ENCODE results near the gene TFPI. TPM values are rescaled to one million over a fixed set of nuclear protein-coding genes. Genes with fewer than 3 reads are reported as not detected.

Gene TFPI
- total RNA-seq, 1 experiment from 2014 or later = 29.1 TPM

DNA sequence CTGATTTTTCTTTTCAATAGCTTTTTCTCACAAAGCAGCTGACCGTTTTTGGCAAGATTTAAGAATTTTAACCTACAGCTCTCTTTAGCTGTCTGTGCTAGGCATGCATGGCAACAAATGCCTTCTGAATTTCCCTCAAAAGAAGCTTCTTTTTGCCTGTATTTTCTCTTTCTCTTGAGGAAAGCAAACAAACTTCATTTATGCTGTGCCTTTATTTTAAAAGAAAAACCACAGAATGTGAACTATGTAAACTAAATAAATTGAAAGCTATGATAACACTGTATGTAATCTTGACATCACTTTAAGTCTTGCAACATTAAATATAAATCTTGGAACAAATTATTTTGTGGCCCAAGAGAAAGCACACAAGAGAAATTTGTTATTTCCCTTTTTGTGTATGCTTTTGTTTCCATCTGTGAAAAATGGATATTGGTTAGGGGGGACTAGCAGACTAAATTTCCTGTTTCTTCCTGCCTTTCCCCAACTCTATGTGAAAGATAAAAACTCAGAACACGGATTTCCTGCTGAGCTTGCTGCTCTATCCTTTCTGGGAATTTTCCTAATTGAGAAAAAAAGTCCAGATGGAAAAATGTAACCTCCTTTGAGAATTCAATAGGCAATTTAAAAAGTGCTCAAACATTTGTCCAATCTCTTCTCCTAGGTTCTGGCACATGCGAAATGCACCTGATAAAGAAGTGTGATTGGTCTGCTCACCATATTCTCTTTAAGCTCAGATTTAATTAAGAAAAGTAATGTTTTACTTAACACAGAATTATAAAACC lies 20.9 kb upstream of the TFPI start:
- Histone ChIP-seq H3K9me3 (ENCODE audit: control insufficient read depth in 1 of 2, insufficient read depth in 1 of 2, low read depth in 1 of 2, low read length in 2 of 2) (no peaks in the 10 kb centered on the region), H3K4me2 (ENCODE audit: low read length) (no peak overlapping the region), H3K27ac (ENCODE audit: low read depth, low read length) (no peak overlapping the region), H3K4me1 (ENCODE audit: control insufficient read depth in 1 of 2, insufficient read depth in 2 of 2, low read length in 2 of 2) (no peaks in the 10 kb centered on the region; a peak in 1 of 4 replicates), H2AFZ (ENCODE audit: low read depth, low read length, poor library complexity, severe bottlenecking) (peak overlapping the region; percentile 44), H3K4me3 (replicated peaks in 1 of 2; ENCODE audit: low read depth in 1 of 2, low read length in 2 of 2) (no peak overlapping the region), H4K20me1 (ENCODE audit: insufficient read depth) (no peaks in the 10 kb centered on the region), H3K79me2 (ENCODE audit: insufficient read depth, low read length) (no peaks in the 10 kb centered on the region), H3K9ac (ENCODE audit: low read length) (no peak overlapping the region), H3K36me3 (ENCODE audit: control insufficient read depth in 1 of 2, insufficient read depth in 2 of 2, low read length in 2 of 2) (no peaks in the 10 kb centered on the region), H3K9me2 (ENCODE audit: insufficient read depth) (no peaks in the 10 kb centered on the region), H3K27me3 (ENCODE audit: insufficient read depth, low read length) (no peaks in the 10 kb centered on the region)
- DNase-seq (ENCODE audit: low read depth, low spot score) (no peak), ATAC-seq (no peak)
- TF ChIP-seq, protein P1, sequence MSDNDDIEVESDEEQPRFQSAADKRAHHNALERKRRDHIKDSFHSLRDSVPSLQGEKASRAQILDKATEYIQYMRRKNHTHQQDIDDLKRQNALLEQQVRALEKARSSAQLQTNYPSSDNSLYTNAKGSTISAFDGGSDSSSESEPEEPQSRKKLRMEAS (IDR thresholded peaks at IDR 0.05) = no peak
- TF ChIP-seq EZH2phosphoT487 (IDR thresholded peaks at IDR 0.05; ENCODE audit: borderline replicate concordance) (no peak), EGR1 (IDR thresholded peaks at IDR 0.05; ENCODE audit: low read depth) (no peak), JUND (IDR thresholded peaks at IDR 0.05) (no peak)
- ChIA-PET POLR2A (no interaction called here), RAD21 (ENCODE audit: low non-redundant PET in 1 of 2, low total read pairs in 2 of 2, uncharacterized antibody in 2 of 2, unreplicated experiment in 2 of 2) (interaction anchor here (0.9 to 1.4 kb wide), 2 partner anchors 75 kb away, joined by 3 to 4 read pairs; no protein-coding TSS in a partner anchor), CTCF (interaction anchor here (10.8 kb wide), 1 partner anchor 74 kb away, joined by 412 read pairs; no protein-coding TSS in a partner anchor)
- no TSS peak for BruUV-seq (replicated peaks)
- intact Hi-C loops (cut with micrococcal nuclease) = no loop called here

GRCh38 chr2:187573722-187574121 lies 19.5 kb upstream of the TFPI start:
- ChIA-PET CTCF (interaction anchor here (10.8 kb wide), 1 partner anchor 73 kb away, joined by 412 read pairs; no protein-coding TSS in a partner anchor), RAD21 (ENCODE audit: low non-redundant PET in 1 of 2, low total read pairs in 2 of 2, uncharacterized antibody in 2 of 2, unreplicated experiment in 2 of 2) (no interaction called here), POLR2A (no interaction called here)
- H4K20me1 ChIP-seq (ENCODE audit: insufficient read depth) = no peaks in the 10 kb centered on the region
- no peaks in the 10 kb centered on the region for H3K9me3 ChIP-seq (ENCODE audit: control insufficient read depth in 1 of 2, insufficient read depth in 1 of 2, low read depth in 1 of 2, low read length in 2 of 2)
- H3K9ac ChIP-seq (ENCODE audit: low read length) = no peak overlapping the region
- H2AFZ ChIP-seq (ENCODE audit: low read depth, low read length, poor library complexity, severe bottlenecking) = no peak overlapping the region
- intact Hi-C loops (cut with micrococcal nuclease) = no loop called here
- no peaks in the 10 kb centered on the region; a peak in 1 of 4 replicates for H3K4me1 ChIP-seq (ENCODE audit: control insufficient read depth in 1 of 2, insufficient read depth in 2 of 2, low read length in 2 of 2)
- no TSS peak for BruUV-seq (replicated peaks)
- ATAC-seq (no peak), DNase-seq (ENCODE audit: low read depth, low spot score) (no peak)
- no peak overlapping the region for H3K4me2 ChIP-seq (ENCODE audit: low read length)
- H3K36me3 ChIP-seq (ENCODE audit: control insufficient read depth in 1 of 2, insufficient read depth in 2 of 2, low read length in 2 of 2) = no peaks in the 10 kb centered on the region
- H3K27ac ChIP-seq (ENCODE audit: low read depth, low read length) = no peak overlapping the region
- no peak overlapping the region for H3K4me3 ChIP-seq (replicated peaks in 1 of 2; ENCODE audit: low read depth in 1 of 2, low read length in 2 of 2)
- H3K9me2 ChIP-seq (ENCODE audit: insufficient read depth) = no peaks in the 10 kb centered on the region
- H3K27me3 ChIP-seq (ENCODE audit: insufficient read depth, low read length) = no peaks in the 10 kb centered on the region
- H3K79me2 ChIP-seq (ENCODE audit: insufficient read depth, low read length) = no peaks in the 10 kb centered on the region
- TF ChIP-seq RAD21 (IDR thresholded peaks at IDR 0.05; ENCODE audit: low read depth) (no peak), SRF (IDR thresholded peaks at IDR 0.05; ENCODE audit: low read depth) (no peak), POLR2AphosphoS5 (IDR thresholded peaks at IDR 0.05; ENCODE audit: low read depth, low read length) (no peak), EZH2 (IDR thresholded peaks at IDR 0.05) (no peak), POLR2A (IDR thresholded peaks at IDR 0.05; ENCODE audit: borderline replicate concordance, extremely low read depth, insufficient read depth, insufficient read length) (no peak), EZH2phosphoT487 (IDR thresholded peaks at IDR 0.05; ENCODE audit: borderline replicate concordance) (no peak), CBX3 (IDR thresholded peaks at IDR 0.05; ENCODE audit: low read depth) (no peak), ZNF274 (IDR thresholded peaks at IDR 0.05; ENCODE audit: low read depth, low read length) (no peak), FOSL1 (IDR thresholded peaks at IDR 0.05; ENCODE audit: low read depth) (no peak), EGR1 (IDR thresholded peaks at IDR 0.05; ENCODE audit: low read depth) (no peak), CTCF (IDR thresholded peaks at IDR 0.05 in 2 of 3, conservative IDR thresholded peaks at IDR 0.05 in 1 of 3; ENCODE audit: borderline replicate concordance in 1 of 3, insufficient read depth in 1 of 3, low read depth in 2 of 3, low read length in 2 of 3) (no peak), YY1 (IDR thresholded peaks at IDR 0.05; ENCODE audit: extremely low read depth, insufficient replicate concordance, low read depth, low read length) (no peak), SIN3A (IDR thresholded peaks at IDR 0.05; ENCODE audit: low read depth) (no peak), JUND (IDR thresholded peaks at IDR 0.05) (no peak)
- TF ChIP-seq, protein P2, sequence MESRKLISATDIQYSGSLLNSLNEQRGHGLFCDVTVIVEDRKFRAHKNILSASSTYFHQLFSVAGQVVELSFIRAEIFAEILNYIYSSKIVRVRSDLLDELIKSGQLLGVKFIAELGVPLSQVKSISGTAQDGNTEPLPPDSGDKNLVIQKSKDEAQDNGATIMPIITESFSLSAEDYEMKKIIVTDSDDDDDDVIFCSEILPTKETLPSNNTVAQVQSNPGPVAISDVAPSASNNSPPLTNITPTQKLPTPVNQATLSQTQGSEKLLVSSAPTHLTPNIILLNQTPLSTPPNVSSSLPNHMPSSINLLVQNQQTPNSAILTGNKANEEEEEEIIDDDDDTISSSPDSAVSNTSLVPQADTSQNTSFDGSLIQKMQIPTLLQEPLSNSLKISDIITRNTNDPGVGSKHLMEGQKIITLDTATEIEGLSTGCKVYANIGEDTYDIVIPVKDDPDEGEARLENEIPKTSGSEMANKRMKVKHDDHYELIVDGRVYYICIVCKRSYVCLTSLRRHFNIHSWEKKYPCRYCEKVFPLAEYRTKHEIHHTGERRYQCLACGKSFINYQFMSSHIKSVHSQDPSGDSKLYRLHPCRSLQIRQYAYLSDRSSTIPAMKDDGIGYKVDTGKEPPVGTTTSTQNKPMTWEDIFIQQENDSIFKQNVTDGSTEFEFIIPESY (IDR thresholded peaks at IDR 0.05; ENCODE audit: extremely low read depth, insufficient replicate concordance, low read length) = no peak

Data from HCT116 (cell line).